Esophagus (tissue), 2 donors: ENCODE measurements around the gene SAMD11. TPM values are rescaled to one million over a fixed set of nuclear protein-coding genes. Genes with fewer than 3 reads are reported as not detected.

ENCODE experiments used
- H3K27ac ChIP-seq, 2 donors: one replicate each; pipeline ENCODE4 v1.5.1; 2013; ENCODE audit warnings: low read depth in 2 of 2, mild to moderate bottlenecking in 2 of 2, inconsistent platforms in 1 of 2, low read length in 1 of 2, moderate library complexity in 1 of 2
- H3K27me3 ChIP-seq, 2 donors: one replicate each; pipeline ENCODE4 v1.6.1; 2013; ENCODE audit warnings: low read length in 2 of 2, control low read depth in 1 of 2, mild to moderate bottlenecking in 1 of 2; ENCODE audit not compliant: insufficient read depth in 2 of 2, control insufficient read depth in 1 of 2
- H3K36me3 ChIP-seq, 2 donors: one replicate each; pipeline ENCODE4 v1.6.1; 2013; ENCODE audit warnings: low read length in 1 of 2; ENCODE audit not compliant: control insufficient read depth in 2 of 2, insufficient read depth in 2 of 2
- H3K4me1 ChIP-seq, 2 donors: one replicate each; pipeline ENCODE4 v1.6.1; 2013; ENCODE audit warnings: low read length in 1 of 2; ENCODE audit not compliant: control insufficient read depth in 2 of 2, insufficient read depth in 2 of 2
- H3K4me3 ChIP-seq, 2 donors: one replicate each; pipeline ENCODE4 v1.5.1; 2013; ENCODE audit warnings: low read length in 2 of 2, mild to moderate bottlenecking in 2 of 2, low read depth in 1 of 2, moderate library complexity in 1 of 2
- H3K9me3 ChIP-seq, 2 donors: one replicate each; pipeline ENCODE4 v1.6.1; 2013; ENCODE audit warnings: mild to moderate bottlenecking in 2 of 2, low read depth in 1 of 2, low read length in 1 of 2, moderate library complexity in 1 of 2; ENCODE audit not compliant: control insufficient read depth in 2 of 2, insufficient read depth in 1 of 2
- WGBS, 2 donors: extraction: QIAGEN DNeasy Blood & Tissue Kit; methylation state at CpG; one replicate each; pipeline ENCODE4 v1.1.7; 2013; 5-methylcytosine and 5-hydroxymethylcytosine counted together
- polyA plus RNA-seq, 2 donors: library from polyadenylated mRNA; stranded (reverse); fragments of 200-250 nt; gene quantifications; one replicate each; pipeline ENCODE4 v1.2.3, GENCODE V29; 2013
- donor health status: healthy with polysubstance abuse.
- donor health status: Bipolar disorder and iron deficiency.

SAMD11 gene
- polyA plus RNA-seq, 2 donors, result 0.68 to 1.5 TPM

GRCh38 chr1:916173-917075 is 7.3 kb upstream of the SAMD11 start:
- H3K4me3 ChIP-seq, result no peak overlapping the region
- H3K27me3 ChIP-seq, result peaks cover 0 to 24% of the 10 kb centered on the region in 2 donors
- H3K27ac ChIP-seq, result no peak overlapping the region
- H3K36me3 ChIP-seq, result no peaks in the 10 kb centered on the region
- 24 to 30% methylated on average over 31 of the region's 31 CpGs for WGBS, 2 donors
- peaks cover 0 to 3% of the 10 kb centered on the region in 2 donors for H3K9me3 ChIP-seq
- H3K4me1 ChIP-seq, result peaks cover 11 to 20% of the 10 kb centered on the region in 2 donors

GRCh38 chr1:917076-917459 is 6.7 kb upstream of the SAMD11 start:
- Histone ChIP-seq H3K4me1 (peaks cover 11 to 20% of the 10 kb centered on the region in 2 donors), H3K27me3 (peaks cover 0 to 24% of the 10 kb centered on the region in 2 donors), H3K9me3 (peaks cover 0 to 3% of the 10 kb centered on the region in 2 donors), H3K4me3 (no peak overlapping the region), H3K36me3 (no peaks in the 10 kb centered on the region), H3K27ac (no peak overlapping the region)
- 35 to 39% methylated on average over 7 of the region's 7 CpGs for WGBS, 2 donors

GRCh38 chr1:917466-918091 is 6.1 kb upstream of the SAMD11 start:
- no peaks in the 10 kb centered on the region for H3K36me3 ChIP-seq
- no peak overlapping the region for H3K27ac ChIP-seq
- peaks cover 11 to 20% of the 10 kb centered on the region in 2 donors for H3K4me1 ChIP-seq
- peaks cover 0 to 24% of the 10 kb centered on the region in 2 donors for H3K27me3 ChIP-seq
- H3K9me3 ChIP-seq, result peaks cover 0 to 3% of the 10 kb centered on the region in 2 donors
- 46 to 49% methylated on average over 22 of the region's 22 CpGs for WGBS, 2 donors
- no peak overlapping the region for H3K4me3 ChIP-seq

GRCh38 chr1:918353-918752 is 5.4 kb upstream of the SAMD11 start:
- H3K27me3 ChIP-seq, result peaks cover 0 to 24% of the 10 kb centered on the region in 2 donors
- H3K4me1 ChIP-seq, result peaks cover 11 to 24% of the 10 kb centered on the region in 2 donors
- 76 to 86% methylated on average over 15 of the region's 15 CpGs for WGBS, 2 donors
- no peaks in the 10 kb centered on the region for H3K36me3 ChIP-seq
- no peak overlapping the region for H3K4me3 ChIP-seq
- H3K9me3 ChIP-seq, result peaks cover 0 to 3% of the 10 kb centered on the region in 2 donors
- no peak overlapping the region for H3K27ac ChIP-seq

DNA sequence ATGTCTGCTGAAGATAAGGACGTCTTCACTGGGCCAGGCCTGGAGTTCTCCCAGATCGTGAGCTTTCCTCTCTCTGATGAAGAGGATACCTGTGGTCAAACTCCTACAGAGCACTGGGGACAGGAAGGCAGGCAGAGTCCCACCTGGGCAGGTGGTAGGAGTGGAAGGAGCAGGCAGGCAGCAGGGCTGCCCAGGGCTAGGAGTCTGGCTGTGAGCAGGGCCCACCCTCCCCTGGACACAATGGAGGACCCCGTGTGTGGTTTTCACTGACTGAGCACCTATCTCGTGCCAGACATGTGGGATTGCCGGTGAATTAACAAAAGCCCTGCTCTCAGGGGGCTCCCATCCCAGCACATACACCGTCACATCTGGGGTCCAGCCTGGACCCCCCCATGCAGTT is 4.9 kb upstream of the SAMD11 start:
- no peak overlapping the region for H3K4me3 ChIP-seq
- H3K36me3 ChIP-seq, result no peaks in the 10 kb centered on the region
- H3K4me1 ChIP-seq, result peaks cover 11 to 27% of the 10 kb centered on the region in 2 donors
- peaks cover 0 to 24% of the 10 kb centered on the region in 2 donors for H3K27me3 ChIP-seq
- H3K9me3 ChIP-seq, result peaks cover 0 to 3% of the 10 kb centered on the region in 2 donors
- WGBS, 2 donors, result 61 to 66% methylated on average over 6 of the region's 6 CpGs
- no peak overlapping the region for H3K27ac ChIP-seq

GRCh38 chr1:919271-919872 is 4.4 kb upstream of the SAMD11 start:
- Histone ChIP-seq H3K27me3 (peaks cover 0 to 29% of the 10 kb centered on the region in 2 donors), H3K4me3 (no peak overlapping the region), H3K27ac (no peak overlapping the region), H3K4me1 (peaks cover 11 to 28% of the 10 kb centered on the region in 2 donors), H3K9me3 (peaks cover 0 to 3% of the 10 kb centered on the region in 2 donors), H3K36me3 (no peaks in the 10 kb centered on the region)
- 61 to 63% methylated on average over 29 of the region's 29 CpGs for WGBS, 2 donors

- Histone ChIP-seq H3K4me1 (peaks cover 16 to 28% of the 10 kb centered on the region in 2 donors), H3K4me3 (no peak overlapping the region)
- 37 to 47% methylated on average over 23 of the region's 23 CpGs for WGBS, 2 donors
Observed at GRCh38 chr1:920010-920409, 3.7 kb upstream of the SAMD11 start.

DNA sequence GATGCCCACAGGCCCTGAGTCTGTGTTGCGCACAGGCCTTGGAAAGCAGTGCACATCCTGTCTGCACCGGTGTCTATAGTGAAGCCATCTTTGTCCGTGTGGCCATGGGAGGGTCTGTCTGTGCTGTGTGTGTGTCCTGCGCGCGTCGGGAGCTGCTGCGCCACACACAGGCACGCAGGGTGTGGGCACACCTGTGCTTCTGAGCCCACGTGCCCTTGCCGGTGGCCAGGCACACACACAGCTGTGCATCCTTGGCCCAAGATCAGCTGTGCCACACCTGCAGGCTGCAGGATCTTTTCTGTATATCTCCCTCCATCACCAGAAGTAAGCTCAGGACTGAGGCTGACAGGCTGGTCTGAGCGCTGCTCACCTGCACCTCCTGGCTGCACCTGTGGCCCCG is 3.2 kb upstream of the SAMD11 start:
- Histone ChIP-seq H3K9me3 (peaks cover 0 to 3% of the 10 kb centered on the region in 2 donors), H3K27ac (no peak overlapping the region), H3K4me1 (peaks cover 16 to 29% of the 10 kb centered on the region in 2 donors), H3K36me3 (no peaks in the 10 kb centered on the region), H3K4me3 (peak overlapping the region in 1 of 2 donors; percentile 11), H3K27me3 (peaks cover 0 to 36% of the 10 kb centered on the region in 2 donors)
- WGBS, 2 donors, result 5 to 13% methylated on average over 13 of the region's 13 CpGs

More at GRCh38 chr1:920010-920409, 3.7 kb upstream of the SAMD11 start:
- Histone ChIP-seq H3K36me3 (no peaks in the 10 kb centered on the region), H3K27ac (no peak overlapping the region), H3K27me3 (peaks cover 0 to 33% of the 10 kb centered on the region in 2 donors), H3K9me3 (peaks cover 0 to 3% of the 10 kb centered on the region in 2 donors)

GRCh38 chr1:921011-921837 is 2.5 kb upstream of the SAMD11 start:
- peak overlapping the region in 1 of 2 donors; percentile 11 for H3K4me3 ChIP-seq
- no peaks in the 10 kb centered on the region for H3K36me3 ChIP-seq
- H3K27ac ChIP-seq, result no peak overlapping the region
- WGBS, 2 donors, result 18 to 20% methylated on average over 38 of the region's 38 CpGs
- peaks cover 16 to 31% of the 10 kb centered on the region in 2 donors for H3K4me1 ChIP-seq
- H3K9me3 ChIP-seq, result peaks cover 0 to 3% of the 10 kb centered on the region in 2 donors
- peaks cover 0 to 39% of the 10 kb centered on the region in 2 donors for H3K27me3 ChIP-seq
